Gastrocnemius medialis (tissue), 4 donors: ENCODE measurements around the gene ANKRD50.

ENCODE experiments used
- POLR2A ChIP-seq, 2 donors: fragments of 450-650 bp; IDR thresholded peaks; one replicate each; pipeline ENCODE4 v1.6.1; 2017; ENCODE audit warnings: antibody characterized with exemption in 2 of 2, mild to moderate bottlenecking in 2 of 2, moderate library complexity in 2 of 2
- TF ChIP-seq, protein P1 (sequence below), 5 experiments: fragments of 450-650 bp in 3 of 5; fragments of 200-600 bp in 2 of 5; sonication (generic) in 2 of 5; IDR thresholded peaks in 4 of 5; conservative IDR thresholded peaks in 1 of 5; 1 replicate in 4 of 5; 2 replicates in 1 of 5; pipeline ENCODE4 v1.5.1; 2016 to 2019; ENCODE audit warnings: antibody characterized with exemption in 5 of 5, mild to moderate bottlenecking in 3 of 5, moderate library complexity in 3 of 5

DNA sequence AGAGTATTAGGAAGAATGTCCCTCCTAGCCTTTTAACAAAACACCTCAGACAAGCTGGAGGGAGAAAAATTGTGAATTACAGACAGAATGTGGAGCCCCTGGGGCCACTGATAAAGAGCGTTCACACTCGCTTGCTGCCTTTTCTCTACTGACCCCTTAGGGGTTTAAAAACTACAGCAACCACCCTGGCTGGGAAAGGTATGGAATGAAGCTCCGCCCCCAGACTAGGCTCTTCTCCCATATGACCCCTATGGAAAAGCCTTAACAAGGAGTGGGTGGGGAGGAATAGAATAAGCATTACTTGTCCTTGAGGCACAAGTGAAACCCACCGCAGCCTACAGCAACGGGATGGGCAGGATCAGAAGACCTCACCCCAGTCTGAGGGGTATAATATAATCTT is 26.3 kb downstream of the ANKRD50 start:
- TF ChIP-seq, protein P1, sequence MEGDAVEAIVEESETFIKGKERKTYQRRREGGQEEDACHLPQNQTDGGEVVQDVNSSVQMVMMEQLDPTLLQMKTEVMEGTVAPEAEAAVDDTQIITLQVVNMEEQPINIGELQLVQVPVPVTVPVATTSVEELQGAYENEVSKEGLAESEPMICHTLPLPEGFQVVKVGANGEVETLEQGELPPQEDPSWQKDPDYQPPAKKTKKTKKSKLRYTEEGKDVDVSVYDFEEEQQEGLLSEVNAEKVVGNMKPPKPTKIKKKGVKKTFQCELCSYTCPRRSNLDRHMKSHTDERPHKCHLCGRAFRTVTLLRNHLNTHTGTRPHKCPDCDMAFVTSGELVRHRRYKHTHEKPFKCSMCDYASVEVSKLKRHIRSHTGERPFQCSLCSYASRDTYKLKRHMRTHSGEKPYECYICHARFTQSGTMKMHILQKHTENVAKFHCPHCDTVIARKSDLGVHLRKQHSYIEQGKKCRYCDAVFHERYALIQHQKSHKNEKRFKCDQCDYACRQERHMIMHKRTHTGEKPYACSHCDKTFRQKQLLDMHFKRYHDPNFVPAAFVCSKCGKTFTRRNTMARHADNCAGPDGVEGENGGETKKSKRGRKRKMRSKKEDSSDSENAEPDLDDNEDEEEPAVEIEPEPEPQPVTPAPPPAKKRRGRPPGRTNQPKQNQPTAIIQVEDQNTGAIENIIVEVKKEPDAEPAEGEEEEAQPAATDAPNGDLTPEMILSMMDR (IDR thresholded peaks at IDR 0.05 in 4 of 5, conservative IDR thresholded peaks at IDR 0.05 in 1 of 5): no peak
- TF ChIP-seq POLR2A (IDR thresholded peaks at IDR 0.05): no peak
